Hematopoietic multipotent progenitor cell treated with erythropoietin and hydrocortisone succinate and interleukin-3 and kit ligand, for 8 days (in vitro differentiated cells): ENCODE data around the gene RPL10.

Experiments used
- DNase-seq: peaks from one replicate; pipeline ENCODE4 v3.0.0-alpha.2; 2015

RPL10 gene

DNA sequence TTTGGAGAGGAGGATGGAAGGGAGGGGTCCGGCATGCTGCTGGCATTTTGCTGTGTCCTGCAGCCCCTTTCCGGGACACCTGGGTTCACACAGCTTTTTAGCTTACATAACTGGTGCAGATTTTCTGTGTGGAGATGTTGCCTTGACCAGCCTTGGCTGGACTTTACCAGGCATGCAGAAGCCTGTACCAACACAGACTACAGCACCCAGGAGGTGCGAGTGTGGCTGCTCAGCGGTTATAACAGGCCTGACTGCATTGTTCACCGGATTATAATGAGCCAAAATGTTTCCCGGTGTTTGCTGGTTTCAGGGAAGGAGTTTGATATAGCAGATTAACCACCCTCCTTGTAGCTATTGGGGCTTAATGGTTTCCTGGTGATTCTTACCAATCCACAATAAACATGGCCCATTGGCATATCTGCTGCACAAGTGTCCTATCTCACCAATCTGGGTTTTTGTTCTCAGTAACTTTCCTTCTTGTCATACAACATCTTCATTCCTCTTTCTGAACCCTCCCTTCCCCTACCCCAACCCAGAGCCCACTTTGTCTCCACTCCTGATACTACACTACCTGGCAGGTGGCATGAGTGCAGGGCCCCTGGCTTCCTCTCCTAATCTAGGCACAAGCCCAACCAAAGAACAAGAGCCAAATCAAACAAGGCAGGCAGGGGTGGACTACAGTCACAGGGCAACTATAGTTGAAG is 3.9 kb downstream of the RPL10 start:
- peak; percentile 21 for DNase-seq

DNA sequence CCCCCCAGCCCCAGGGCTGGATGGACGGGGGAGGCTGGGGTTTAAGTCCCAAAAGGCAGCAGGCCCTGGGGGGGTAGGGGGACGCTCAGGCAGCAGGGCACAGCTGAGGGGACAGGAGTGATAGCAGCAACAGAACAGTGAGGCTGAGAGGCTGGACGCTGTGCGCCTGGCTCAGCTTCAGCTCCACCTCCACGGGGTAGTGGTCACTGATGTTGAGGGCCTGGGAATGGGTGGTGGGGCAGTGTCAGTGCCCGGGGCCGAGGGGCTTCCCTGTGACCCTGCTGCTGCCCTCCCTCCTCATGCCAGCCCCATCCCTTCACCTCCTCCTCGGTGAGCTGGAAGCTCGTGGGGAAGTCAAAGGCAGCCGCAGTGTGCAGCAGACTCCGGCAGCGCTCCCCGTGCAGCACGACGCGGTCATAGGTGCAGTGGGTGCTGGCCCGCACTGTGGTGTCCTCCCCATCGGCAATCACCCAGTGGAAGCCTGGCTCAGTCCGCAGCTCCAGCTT is 4.5 kb downstream of the RPL10 start:
- no peak for DNase-seq

DNA sequence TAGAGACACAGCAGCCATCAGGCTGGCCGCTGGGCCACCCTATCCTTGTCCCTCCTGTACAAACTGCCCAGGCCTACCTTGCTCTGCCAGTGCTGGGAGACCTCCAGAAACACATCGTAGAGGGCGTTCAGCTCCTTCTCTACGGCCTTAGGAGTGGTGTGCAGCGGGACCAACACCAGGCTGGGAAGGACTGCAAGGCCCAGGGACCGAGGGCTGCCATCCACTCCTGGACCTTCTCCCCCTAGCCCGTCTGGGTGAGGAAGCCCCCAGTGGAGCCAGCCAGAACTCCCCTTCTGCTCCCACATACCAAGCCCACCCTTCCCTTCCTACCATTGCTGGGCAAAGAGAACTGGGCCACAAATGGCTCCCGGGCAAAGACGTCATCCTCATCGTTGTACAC is 5.0 kb downstream of the RPL10 start:
- DNase-seq = no peak

DNA sequence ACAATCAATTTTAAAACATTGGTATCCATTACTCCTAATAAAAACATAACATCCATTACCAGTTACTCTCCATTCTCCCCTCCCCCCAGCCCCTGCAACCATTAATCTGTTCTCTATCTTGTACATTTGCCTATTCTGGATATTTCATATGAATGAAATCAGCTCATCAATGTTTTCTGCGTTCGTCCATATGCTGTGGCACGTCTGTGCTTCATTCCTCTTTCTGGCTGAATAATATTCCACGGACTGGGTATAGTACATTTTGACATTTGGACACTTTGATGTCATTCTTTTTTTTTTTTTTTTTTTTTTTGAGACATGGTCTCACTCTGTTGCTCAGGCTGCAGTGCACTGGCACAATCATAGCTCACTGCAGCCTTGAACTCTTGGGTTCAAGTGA is 5.7 kb downstream of the RPL10 start:
- DNase-seq = no peak

DNA sequence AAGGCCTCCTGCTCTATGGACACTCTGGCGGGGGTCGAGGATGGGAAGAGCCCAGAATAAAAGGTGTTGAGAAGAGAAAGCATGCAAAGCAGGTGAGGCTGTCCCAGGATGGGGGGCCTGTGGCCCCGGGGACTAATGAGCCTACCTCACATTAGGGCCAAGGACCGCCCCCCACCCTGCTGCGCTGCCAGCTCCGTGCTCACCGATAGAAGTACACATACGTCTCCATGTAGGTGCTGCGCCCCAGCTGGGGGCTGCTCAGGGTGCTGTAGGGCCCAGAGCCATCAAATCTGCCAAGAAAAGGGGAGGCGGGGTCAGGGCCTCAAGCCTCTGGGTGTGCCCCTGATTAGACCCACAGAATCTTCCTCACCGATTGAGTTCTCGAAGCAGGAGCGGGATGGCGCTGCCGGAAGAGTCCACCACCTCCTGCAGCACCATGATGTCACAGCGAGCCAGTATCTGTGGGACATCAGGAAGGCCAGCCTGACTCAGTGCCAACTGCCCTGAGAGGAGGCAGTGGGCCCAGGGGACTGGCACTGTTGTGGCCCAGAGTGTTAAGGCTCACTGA is 6.5 kb downstream of the RPL10 start:
- DNase-seq = no peak

DNA sequence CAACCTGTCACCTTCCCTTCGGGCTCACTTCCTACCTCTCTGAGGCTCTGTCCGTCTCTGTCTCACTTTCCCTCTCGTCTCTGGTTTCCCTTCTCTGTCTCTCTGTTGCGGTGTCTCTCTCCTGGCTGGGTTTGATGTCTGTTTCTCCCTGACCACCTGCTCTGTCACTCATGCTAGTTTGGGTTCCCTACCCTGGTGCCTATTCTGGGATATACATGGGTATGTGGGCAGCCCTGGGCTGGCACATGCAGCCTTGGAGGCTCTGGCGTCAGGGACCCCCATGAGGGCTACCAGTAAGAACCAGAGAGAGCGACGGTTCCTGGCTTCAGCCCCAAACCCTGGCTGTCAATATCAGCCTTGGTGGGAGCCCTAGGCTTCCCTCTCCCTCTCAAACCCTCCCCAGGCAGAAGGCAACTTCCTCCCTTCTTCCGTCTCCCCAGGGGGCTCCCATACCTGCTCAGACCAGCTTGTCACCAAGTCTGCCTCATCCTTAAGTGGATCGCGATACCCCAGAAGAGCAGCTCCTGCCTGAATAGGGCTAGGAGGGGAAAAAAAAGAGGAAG is 10.6 kb downstream of the RPL10 start:
- no peak for DNase-seq

DNA sequence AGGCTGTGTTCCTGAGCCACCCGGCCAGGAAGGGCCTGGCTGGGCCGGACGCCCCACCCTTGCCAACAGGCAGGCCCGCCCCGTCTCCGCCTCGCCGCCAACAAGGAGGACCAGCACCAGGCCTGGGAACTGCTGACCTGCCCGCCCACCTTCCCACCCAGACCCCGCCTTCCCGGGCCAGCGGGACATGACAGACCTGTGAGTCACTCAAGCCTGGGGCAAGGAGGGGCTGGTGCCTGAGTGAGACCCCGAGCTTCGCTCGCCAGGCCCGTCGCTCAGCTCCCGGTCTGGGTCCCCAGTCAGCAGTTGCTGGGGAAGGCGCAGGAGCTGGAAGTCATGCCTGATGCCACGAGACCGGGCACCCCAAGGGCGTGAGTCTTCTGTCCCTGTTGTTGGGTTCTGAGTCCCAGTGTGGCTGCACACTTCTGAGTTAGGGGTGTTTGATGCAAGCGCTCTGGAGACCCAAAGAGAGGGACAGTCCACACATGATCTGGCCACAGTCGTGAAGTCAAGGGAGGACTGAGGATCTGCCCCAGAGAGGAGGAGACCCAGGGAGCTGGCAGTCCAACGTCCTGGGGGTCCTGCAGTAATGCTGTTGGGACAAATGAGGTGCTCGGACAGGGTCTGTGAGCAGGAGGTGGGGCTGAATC is 11.2 kb downstream of the RPL10 start, which contains the start of gene DNASE1L1:
Gene DNASE1L1, minus strand, starts transcription at position 33 of the 650 bp plus-strand sequence. CDS start 3,686 bp downstream, outside the sequence.
- DNase-seq = peak; percentile 83

DNA sequence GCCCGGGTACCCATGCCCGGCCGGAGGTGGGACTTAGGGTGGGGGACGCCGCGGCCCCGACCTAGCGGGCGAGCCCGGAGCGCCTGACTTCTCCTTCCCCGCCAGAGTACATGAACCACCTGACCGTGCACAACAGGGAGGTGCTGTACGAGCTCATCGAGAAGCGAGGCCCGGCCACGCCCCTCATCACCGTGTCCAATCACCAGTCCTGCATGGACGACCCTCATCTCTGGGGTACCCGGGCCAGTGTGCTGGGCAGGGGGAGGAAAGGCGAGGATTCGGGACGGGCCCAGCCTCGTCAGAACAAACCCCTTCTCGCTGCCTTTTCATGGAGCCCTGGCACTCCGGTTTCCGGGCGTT is 13.8 kb downstream of the RPL10 start:
- DNase-seq = peak; percentile 63

DNA sequence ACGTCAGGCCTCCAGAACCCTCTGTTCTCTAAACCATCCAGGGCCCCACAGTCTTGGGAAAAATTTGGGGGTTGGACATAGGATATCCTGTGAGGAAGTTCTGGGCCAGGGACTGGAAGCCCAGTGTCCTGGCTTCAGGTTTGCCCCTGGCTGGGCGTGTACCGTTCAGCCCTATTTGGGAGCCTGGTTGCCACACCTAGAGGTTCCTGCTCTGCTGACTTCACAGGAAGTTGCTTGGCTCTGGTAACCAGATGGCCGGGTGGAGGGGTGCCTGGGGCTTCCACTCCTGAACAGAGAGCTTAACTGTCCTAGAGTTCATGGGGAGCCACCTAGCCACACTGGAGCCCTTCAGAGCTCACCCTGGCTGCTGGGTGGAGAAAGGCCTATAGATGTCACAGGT is 14.3 kb downstream of the RPL10 start:
- DNase-seq = peak; percentile 26

DNA sequence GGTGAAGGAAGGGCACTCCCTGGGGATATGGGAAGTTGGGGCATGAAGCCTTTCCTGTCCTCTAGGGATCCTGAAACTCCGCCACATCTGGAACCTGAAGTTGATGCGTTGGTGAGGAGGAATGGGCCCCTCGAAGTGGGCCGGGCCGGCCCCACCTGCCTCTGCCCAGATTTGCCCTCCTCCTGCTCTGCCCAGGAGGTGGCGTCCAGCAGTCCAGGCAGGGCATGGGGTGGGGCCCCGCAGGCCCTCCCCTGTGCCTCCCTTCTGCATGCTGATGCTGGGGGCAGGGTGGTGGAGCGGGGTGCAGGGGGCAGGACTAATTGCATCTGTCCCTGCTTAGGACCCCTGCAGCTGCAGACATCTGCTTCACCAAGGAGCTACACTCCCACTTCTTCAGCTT is 15.0 kb downstream of the RPL10 start:
- DNase-seq = no peak

DNA sequence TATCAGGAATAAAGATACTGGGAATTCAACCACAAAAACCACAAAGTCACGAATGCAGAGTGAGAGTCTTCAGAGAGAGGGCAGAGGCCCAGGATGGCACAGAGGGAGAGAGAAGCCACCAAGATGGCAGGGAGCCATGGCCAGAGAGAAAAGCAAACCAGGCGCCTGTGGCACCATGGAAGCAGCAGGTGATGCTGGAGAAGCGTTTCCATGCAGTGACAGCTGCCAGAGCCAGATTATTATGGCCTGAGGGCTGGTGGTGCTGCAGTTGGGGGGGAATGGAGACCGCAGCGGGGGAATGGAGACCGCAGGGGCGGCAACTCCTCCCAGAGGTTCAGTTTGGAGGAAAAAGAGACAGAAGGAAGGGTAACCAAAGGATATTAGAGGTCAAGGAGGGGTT is 19.0 kb downstream of the RPL10 start:
- DNase-seq = no peak

DNA sequence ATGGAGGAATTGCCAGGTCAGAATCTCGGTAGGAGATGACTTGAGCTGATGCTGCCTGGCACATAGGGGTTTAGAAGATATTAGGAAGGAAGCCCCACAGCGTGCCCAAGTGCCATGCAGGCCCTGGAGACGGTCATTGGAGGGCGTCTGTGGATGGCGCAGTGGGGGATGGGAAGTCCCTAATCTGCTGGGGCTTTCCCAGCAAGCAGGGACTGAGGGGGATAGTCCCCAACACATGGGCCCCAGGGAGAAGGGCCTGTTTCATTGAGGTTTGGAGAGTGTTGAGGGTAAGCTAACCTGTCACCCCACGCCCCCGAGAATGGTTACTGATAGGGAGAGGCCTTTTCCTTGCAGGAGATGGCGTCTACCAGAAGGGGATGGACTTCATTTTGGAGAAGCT is 21.0 kb downstream of the RPL10 start:
- DNase-seq = no peak

DNA sequence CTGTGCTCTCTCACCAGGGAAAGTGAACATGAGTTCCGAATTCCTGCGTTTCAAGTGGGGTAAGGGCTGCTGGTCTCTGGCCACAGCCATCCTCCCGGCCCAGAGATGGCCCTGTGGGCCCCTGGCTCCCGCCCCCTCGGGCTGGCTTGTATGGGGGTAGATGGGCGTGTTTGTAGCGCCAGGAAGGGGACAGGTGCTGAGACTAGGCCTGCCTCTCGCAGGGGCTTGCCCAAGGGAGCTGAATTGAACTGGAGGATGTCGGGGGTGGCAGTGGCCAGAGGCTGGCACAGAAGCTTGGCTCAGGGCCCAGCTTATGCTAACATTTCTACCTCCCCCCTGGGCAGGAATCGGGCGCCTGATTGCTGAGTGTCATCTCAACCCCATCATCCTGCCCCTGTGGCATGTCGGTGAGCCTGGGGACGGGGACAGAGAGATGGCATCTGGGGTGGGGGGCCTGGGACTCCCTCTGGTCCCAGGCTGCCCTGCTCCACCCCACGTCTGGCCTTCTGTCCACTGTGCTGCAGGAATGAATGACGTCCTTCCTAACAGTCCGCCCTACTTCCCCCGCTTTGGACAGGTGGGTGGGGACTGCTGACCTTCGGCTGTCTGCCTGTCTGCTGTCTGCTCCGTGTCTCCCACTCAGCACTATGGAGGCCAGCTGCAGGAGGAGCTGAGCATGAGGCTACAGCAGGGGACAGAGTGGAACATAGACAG is 21.7 kb downstream of the RPL10 start:
- no peak for DNase-seq

DNA sequence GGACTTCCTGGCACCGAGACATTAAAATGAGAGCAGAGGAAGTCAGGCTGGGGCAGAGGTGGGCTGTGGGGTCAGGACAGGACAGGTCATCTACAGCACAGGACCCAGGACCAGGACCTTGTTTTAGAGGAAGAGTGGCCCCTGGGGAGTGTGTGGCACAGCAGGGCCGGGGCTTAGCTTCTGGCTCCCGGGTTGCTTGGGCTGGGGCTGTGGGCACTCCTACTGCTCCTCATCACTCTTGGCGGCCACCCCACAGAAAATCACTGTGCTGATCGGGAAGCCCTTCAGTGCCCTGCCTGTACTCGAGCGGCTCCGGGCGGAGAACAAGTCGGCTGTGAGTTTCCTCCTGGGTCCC is 22.2 kb downstream of the RPL10 start:
- no peak for DNase-seq

DNA sequence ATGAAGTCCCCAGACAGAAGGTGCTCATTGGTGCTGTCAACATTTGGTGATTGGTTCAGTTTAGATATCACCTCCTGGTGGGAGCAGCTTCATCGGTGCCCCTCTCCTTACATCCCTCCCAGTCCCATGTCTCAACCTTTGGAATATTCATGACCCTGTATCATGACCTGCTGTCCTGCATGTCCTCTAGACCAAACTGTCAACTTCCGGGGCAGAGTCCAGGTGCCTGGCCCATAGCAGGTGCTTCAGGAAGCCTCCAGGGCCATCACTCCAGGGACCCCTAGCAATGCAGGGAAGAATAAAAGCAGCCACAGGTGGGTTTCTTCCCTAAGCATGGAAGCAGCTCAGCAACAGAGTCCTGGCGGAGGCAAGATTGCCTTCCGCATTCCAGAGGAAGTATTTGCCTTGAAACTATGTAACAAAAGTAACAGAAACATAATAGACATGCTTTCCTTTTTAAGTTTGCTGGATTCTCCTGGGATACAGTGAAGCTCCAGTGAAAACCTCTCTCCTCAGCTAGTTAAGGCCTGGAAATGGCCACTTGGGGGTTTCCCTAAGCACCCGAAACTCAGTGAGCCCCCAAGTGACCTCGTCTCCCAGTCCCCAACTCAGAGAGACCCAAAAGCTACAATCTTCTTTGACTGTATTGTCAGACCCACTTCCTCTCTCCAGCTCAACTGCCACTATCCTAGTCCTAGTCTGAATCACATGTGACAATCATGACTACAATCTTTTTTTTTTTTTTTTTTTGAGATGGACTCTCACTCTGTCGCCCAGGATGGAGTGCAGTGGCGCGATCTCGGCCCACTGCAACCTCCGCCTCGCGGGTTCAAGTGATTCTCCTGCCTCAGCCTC is 29.0 kb downstream of the RPL10 start:
- DNase-seq = peak; percentile 16

DNA sequence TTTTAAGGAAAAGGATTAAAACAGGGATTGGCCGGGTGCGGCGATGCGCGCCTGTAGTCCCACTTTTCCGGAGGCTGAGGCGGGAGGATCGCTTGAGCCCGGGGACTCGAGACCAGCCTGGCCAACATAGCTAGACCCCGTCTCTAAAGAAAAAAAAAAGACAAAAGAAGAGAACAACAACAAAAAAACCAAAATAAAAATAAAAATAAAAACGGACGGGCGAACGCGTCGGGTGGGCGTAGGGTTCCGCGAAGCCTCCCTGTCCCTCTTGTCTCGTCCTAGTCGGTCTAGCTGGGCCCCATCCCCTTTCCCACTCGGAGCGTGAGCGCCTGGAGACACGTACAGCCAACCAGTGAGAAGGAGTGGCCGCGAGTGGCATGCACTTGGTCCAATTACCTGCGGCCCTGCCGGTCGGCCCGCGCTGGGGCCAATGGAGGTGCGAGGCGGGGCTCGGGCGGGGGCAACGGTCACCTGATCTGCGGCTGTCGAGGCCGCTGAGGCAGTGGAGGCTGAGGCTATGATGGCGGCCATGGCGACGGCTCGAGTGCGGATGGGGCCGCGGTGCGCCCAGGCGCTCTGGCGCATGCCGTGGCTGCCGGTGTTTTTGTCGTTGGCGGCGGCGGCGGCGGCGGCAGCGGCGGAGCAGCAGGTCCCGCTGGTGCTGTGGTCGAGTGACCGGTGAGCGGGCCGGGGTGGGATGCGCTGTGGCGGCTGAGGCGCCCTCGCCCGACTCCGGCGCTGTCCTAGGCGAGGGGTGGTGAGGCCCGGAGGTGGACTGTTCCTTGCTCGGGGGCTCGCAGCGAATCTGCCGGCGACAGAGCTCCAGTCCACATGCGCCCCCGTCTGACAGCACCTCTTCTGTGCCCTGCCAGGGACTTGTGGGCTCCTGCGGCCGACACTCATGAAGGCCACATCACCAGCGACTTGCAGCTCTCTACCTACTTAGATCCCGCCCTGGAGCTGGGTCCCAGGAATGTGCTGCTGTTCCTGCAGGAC is 30.3 kb downstream of the RPL10 start, which contains the start of gene ATP6AP1:
Gene ATP6AP1, plus strand, starts transcription at position 502 of the 996 bp plus-strand sequence. Its CDS starts 16 bp downstream, at position 518.
- peak; percentile 92 for DNase-seq

DNA sequence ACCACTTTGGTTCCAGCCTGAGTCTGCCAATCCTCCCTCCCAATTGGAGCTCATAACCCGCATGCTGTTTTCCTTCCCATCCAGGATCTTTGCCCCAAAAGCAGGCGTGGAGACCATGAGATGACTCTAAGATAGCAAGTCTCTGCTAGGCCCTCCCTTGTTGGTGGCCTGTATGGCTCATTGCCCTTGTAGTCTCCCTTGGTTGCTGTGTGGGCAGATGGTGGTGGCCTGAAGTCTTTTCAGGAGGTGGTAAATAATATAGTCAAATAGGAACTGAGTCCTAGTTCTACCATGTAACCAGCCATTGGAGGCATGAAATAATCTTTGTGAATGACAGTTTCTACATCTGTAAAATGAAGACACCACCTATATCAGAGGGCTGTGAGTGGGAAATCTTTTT is 31.5 kb downstream of the RPL10 start:
- DNase-seq = no peak

DNA sequence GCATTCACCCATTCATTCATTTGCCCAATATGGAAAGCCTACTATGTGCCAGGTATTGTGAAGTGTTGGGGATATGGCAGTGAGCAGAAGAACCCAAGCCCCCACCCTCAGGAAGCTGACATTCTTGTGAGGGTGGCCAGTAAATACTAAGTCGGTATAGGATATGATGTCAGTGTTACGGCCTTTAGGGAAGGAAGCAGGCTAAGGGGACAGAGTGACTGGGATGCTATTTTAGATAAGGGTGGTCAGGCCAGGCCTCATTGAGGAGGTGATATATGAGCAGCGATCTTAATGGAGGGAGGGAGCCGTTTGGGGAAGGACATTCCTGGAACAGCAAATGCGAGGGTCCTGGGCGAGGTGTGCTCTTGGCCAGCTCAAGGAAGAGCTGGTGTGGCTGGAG is 32.3 kb downstream of the RPL10 start:
- no peak for DNase-seq

DNA sequence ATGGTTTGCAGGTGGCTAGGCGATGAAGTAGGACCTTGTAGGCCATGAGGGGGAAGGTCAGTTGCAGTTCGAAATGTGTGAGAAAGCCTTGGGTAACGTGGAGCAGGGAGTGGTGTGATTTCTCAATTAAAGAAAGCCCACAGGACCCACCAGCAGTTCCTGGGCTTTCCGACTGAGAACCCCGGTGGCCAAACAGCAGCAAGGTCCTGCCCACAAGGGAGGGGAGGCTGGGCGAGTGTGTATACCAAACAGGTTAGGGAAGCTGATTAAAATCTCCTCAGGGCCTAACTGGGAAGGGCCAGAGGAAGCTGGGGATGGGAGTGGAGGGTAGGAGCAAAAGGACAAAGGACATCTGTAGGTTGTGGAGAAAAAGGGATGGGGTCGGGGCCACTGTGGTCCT is 32.7 kb downstream of the RPL10 start:
- no peak for DNase-seq

DNA sequence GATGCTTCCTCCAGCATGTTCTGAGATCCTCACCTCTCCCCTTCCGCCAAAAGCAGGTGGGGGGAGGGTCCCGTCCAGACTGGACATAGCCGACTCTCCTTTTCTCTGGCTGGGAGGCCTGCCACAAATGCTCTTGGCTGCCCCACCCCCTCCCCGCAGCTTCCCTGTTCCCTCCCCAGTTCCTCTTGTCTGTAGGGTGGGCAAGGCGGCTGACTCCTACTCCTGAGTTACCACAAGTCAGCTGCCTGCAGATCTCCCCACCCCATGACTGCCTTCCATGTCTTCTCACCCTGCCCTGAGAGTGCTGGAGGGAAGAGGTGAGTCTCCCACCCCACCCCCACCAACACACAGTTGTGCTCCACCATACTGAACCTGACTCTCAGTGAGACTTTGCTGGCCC is 33.2 kb downstream of the RPL10 start:
- DNase-seq = no peak

DNA sequence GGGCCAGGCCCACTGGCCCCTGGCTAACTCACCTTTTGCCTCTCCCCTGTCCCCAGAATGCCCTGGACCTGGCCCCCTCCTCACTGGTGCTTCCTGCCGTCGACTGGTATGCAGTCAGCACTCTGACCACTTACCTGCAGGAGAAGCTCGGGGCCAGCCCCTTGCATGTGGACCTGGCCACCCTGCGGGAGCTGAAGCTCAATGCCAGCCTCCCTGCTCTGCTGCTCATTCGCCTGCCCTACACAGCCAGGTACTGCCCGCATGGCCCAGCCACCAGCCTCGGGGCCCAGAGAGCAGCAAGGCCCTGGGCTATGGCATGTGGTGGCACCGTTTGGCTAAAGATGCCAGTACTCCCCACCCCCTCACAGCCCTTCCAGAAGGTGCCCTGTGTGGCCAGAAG is 34.0 kb downstream of the RPL10 start:
- no peak for DNase-seq
